GM12801 (cell line): ENCODE data around the gene SH3TC1.

Experiments
- CTCF ChIP-seq: IDR thresholded peaks from one replicate; pipeline ENCODE4 v1.5.1; 2011; ENCODE audit warnings: control low read depth; ENCODE audit not compliant: insufficient read length; ENCODE audit errors: extremely low read depth

The SH3TC1 gene

DNA sequence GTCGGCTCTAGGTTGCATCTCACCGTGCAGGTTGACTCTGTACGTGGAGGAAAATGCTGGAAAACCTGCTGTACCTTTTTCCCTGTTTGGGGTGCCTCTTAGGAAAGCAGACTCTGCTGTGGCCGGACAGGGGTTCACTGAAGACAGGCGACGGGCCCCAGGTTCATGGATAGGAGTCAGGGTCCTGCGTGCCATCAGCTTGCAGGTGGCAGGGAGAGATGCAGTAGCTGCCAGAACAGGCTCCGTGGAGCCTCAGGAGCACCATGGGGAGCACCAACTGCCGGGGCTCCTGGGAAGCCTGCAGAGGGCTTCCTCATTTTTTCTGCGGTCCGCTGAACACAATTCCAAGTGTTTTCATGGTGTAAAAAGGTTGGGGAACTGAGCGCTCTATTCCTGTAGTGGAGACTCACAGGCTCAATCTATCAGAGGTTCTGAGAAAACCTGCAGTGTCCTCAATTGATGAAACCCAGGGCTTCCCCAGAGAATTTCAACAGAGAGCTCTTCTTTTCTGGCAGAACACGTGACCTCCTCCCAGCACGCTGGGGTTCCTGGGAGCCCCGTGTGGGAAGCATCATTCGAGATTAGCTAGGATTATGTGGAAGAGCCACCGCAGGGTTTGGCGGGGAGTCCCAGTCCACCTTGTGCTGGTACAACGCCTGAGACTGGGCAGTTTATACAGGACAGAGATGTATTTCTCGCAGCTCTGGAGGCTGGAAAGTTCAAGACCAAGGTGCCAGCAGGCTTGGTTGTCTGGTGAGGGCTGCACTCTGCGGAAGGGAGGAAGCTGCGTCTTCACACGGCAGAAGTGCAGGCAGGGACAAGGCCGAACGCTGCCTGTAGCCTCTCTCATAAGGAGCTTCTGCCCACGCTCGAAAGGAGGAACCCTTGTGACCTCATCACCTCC, 72.1 kb downstream of the SH3TC1 start:
- TF ChIP-seq CTCF, result no peak

- TF ChIP-seq CTCF, result no peak
Measured at GRCh38 chr4:8271821-8272220, 72.7 kb downstream of the SH3TC1 start.

GRCh38 chr4:8272472-8273428, 73.7 kb downstream of the SH3TC1 start:
- no peak for TF ChIP-seq CTCF

- no peak for TF ChIP-seq CTCF
Measured at GRCh38 chr4:8273450-8273849, 74.4 kb downstream of the SH3TC1 start.

- no peak for TF ChIP-seq CTCF
Measured at GRCh38 chr4:8274066-8274652, 75.1 kb downstream of the SH3TC1 start.

GRCh38 chr4:8274765-8275547, 75.9 kb downstream of the SH3TC1 start:
- no peak for TF ChIP-seq CTCF
